H9 (cell line): ENCODE measurements around the gene POLA1. TPM values are rescaled to one million over a fixed set of nuclear protein-coding genes. Genes with fewer than 3 reads are reported as not detected.
A peak's percentile ranks its signal among the peaks of the same experiment; 100 is the strongest.

Experiments
- DNase-seq: peaks from one replicate; pipeline ENCODE4 v3.0.0-alpha.2; 2017
- H2AFZ ChIP-seq: one replicate; pipeline ENCODE4 v1.6.1; 2013; ENCODE audit warnings: mild to moderate bottlenecking, low read length, control low read depth, moderate library complexity
- H2AK5ac ChIP-seq: 2 replicates; pipeline ENCODE4 v1.6.1; 2013; ENCODE audit warnings: low read length, control low read depth, mixed read lengths; ENCODE audit not compliant: insufficient read length
- H2BK120ac ChIP-seq: one replicate; pipeline ENCODE4 v1.6.1; 2013; ENCODE audit warnings: low read depth, mild to moderate bottlenecking, low read length, control low read depth, inconsistent platforms; ENCODE audit not compliant: poor library complexity, severe bottlenecking
- H2BK12ac ChIP-seq: 2 replicates; pipeline ENCODE4 v1.6.1; 2013; ENCODE audit warnings: low read length, control low read depth, mixed read lengths, low read depth; ENCODE audit not compliant: insufficient read length
- H2BK15ac ChIP-seq: 2 replicates; pipeline ENCODE4 v1.6.1; 2013; ENCODE audit warnings: low read depth, low read length, control low read depth
- H2BK20ac ChIP-seq: one replicate; pipeline ENCODE4 v1.6.1; 2013; ENCODE audit warnings: low read depth, mild to moderate bottlenecking, low read length, control low read depth, inconsistent platforms; ENCODE audit not compliant: poor library complexity, severe bottlenecking
- H2BK5ac ChIP-seq: 2 replicates; pipeline ENCODE4 v1.6.1; 2013; ENCODE audit warnings: low read length, control low read depth, mixed read lengths; ENCODE audit not compliant: insufficient read length
- H3K14ac ChIP-seq: 2 replicates; pipeline ENCODE4 v1.6.1; 2013; ENCODE audit warnings: low read length, control low read depth; ENCODE audit not compliant: insufficient read depth
- H3K18ac ChIP-seq: 2 replicates; pipeline ENCODE4 v1.6.1; 2013; ENCODE audit warnings: low read depth, mild to moderate bottlenecking, mixed read lengths, low read length, control low read depth; ENCODE audit not compliant: insufficient read length
- H3K23ac ChIP-seq: 2 replicates; pipeline ENCODE4 v1.6.1; 2013; ENCODE audit warnings: low read length, control low read depth, mixed read lengths, low read depth; ENCODE audit not compliant: insufficient read length
- H3K23me2 ChIP-seq: 2 replicates; pipeline ENCODE4 v1.6.1; 2013; ENCODE audit warnings: low read depth, mild to moderate bottlenecking, mixed read lengths, low read length, control low read depth; ENCODE audit not compliant: insufficient read length, poor library complexity, severe bottlenecking
- H3K27ac ChIP-seq: 2 replicates; pipeline ENCODE4 v1.5.1; 2013; ENCODE audit warnings: low read length, control low read depth, mixed read lengths, low read depth; ENCODE audit not compliant: insufficient read length
- H3K27me3 ChIP-seq: 2 replicates; pipeline ENCODE4 v1.6.1; 2013; ENCODE audit warnings: low read length, control low read depth, inconsistent platforms; ENCODE audit not compliant: insufficient read depth
- H3K4ac ChIP-seq: 2 replicates; pipeline ENCODE4 v1.6.1; 2013; ENCODE audit warnings: low read depth, mild to moderate bottlenecking, control low read depth, inconsistent platforms, low read length, moderate library complexity
- H3K4me1 ChIP-seq: 2 replicates; pipeline ENCODE4 v1.6.1; 2013; ENCODE audit warnings: low read length, control low read depth, inconsistent platforms; ENCODE audit not compliant: insufficient read depth
- H3K4me2 ChIP-seq: 2 replicates; pipeline ENCODE4 v1.6.1; 2013; ENCODE audit warnings: low read length, control low read depth, mixed read lengths; ENCODE audit not compliant: insufficient read length, insufficient read depth
- H3K56ac ChIP-seq: 2 replicates; pipeline ENCODE4 v1.6.1; 2013; ENCODE audit warnings: low read depth, mild to moderate bottlenecking, mixed read lengths, low read length, control low read depth; ENCODE audit not compliant: insufficient read length
- H3K79me1 ChIP-seq: 2 replicates; pipeline ENCODE4 v1.6.1; 2013; ENCODE audit warnings: low read depth, mild to moderate bottlenecking, moderate library complexity, low read length, control low read depth, inconsistent platforms; ENCODE audit not compliant: insufficient read depth, poor library complexity, severe bottlenecking
- H3K79me2 ChIP-seq: 2 replicates; pipeline ENCODE4 v1.6.1; 2013; ENCODE audit warnings: low read length, control low read depth, inconsistent platforms; ENCODE audit not compliant: insufficient read depth
- H3K9ac ChIP-seq: 2 replicates; pipeline ENCODE4 v1.6.1; 2013; ENCODE audit warnings: low read length, control low read depth, mixed read lengths; ENCODE audit not compliant: insufficient read length; ENCODE audit errors: extremely low read depth
- H3K9me3 ChIP-seq: one replicate; pipeline ENCODE4 v1.6.1; 2013; ENCODE audit warnings: low read depth, low read length, inconsistent platforms; ENCODE audit not compliant: control insufficient read depth
- H3T11ph ChIP-seq: one replicate; pipeline ENCODE4 v1.6.1; 2013; ENCODE audit warnings: mild to moderate bottlenecking, low read length, control low read depth, inconsistent platforms
- H4K20me1 ChIP-seq: one replicate; pipeline ENCODE4 v1.6.1; 2013; ENCODE audit not compliant: control insufficient read depth, insufficient read length, insufficient read depth
- H4K5ac ChIP-seq: 2 replicates; pipeline ENCODE4 v1.6.1; 2013; ENCODE audit warnings: low read depth, mild to moderate bottlenecking, mixed read lengths, low read length, control low read depth; ENCODE audit not compliant: insufficient read length
- H4K8ac ChIP-seq: replicated peaks from 2 replicates; pipeline ENCODE4 v1.6.1; 2013; ENCODE audit warnings: low read length, control low read depth, mixed read lengths, low read depth; ENCODE audit not compliant: insufficient read length
- H4K91ac ChIP-seq: 2 replicates; pipeline ENCODE4 v1.6.1; 2013; ENCODE audit warnings: low read depth, mild to moderate bottlenecking, moderate library complexity, mixed read lengths, low read length, control low read depth; ENCODE audit not compliant: insufficient read length
- H3K27ac Mint-ChIP-seq, 3 experiments: 2 replicates in 2 of 3; 3 replicates in 1 of 3; pipeline ENCODE4 v1.8.0; 2020 to 2021; ENCODE audit warnings: mixed read lengths in 3 of 3, mild to moderate bottlenecking in 1 of 3, moderate library complexity in 1 of 3
- H3K27me3 Mint-ChIP-seq: 2 replicates; pipeline ENCODE4 v1.8.0; 2021; ENCODE audit warnings: low read depth, mild to moderate bottlenecking, moderate library complexity, mixed read lengths
- H3K36me3 Mint-ChIP-seq, 3 experiments: 2 replicates in 2 of 3; 3 replicates in 1 of 3; pipeline ENCODE4 v1.8.0; 2020 to 2021; ENCODE audit warnings: low read depth in 3 of 3, mixed read lengths in 3 of 3; ENCODE audit not compliant: insufficient read depth in 1 of 3
- H3K4me1 Mint-ChIP-seq, 2 experiments: 2 replicates each; pipeline ENCODE4 v1.8.0; 2020; ENCODE audit warnings: mixed read lengths in 2 of 2
- H3K4me3 Mint-ChIP-seq, 2 experiments: 2 replicates in 1 of 2; 3 replicates in 1 of 2; pipeline ENCODE4 v1.8.0; 2020 to 2021; ENCODE audit warnings: mild to moderate bottlenecking in 2 of 2, mixed read lengths in 2 of 2, moderate library complexity in 1 of 2
- H3K9me3 Mint-ChIP-seq, 2 experiments: 2 replicates in 1 of 2; 3 replicates in 1 of 2; pipeline ENCODE4 v1.8.0; 2020; ENCODE audit warnings: mild to moderate bottlenecking in 2 of 2, mixed read lengths in 2 of 2, moderate library complexity in 1 of 2
- CTCF ChIP-seq: fragments of 200-600 bp; sonication (generic); conservative IDR thresholded peaks from 3 replicates; pipeline ENCODE4 v1.8.0; 2021; ENCODE audit warnings: antibody characterized with exemption, mild to moderate bottlenecking
- WGBS: extraction: QIAGEN DNeasy Blood & Tissue Kit; methylation state at CpG from one replicate; pipeline ENCODE4 v1.1.7; 2013; ENCODE audit warnings: missing lambda C conversion rate, low lambda C conversion rate, mixed read lengths; ENCODE audit not compliant: insufficient read length; ENCODE audit errors: extremely low coverage; 5-methylcytosine and 5-hydroxymethylcytosine counted together
- total RNA-seq: library from RNA; stranded (reverse); gene quantifications from 2 replicates; pipeline ENCODE4 v1.2.1, GENCODE V29; 2021

Gene POLA1
- total RNA-seq, 1 experiment from 2014 or later = 60.2 TPM

GRCh38 chrX:24993879-24994278 lies 300.2 kb downstream of the POLA1 start:
- no peak overlapping the region for H3K14ac ChIP-seq
- no peak overlapping the region for H3K23ac ChIP-seq
- no peak overlapping the region for H3K27ac ChIP-seq
- H2BK5ac ChIP-seq = no peak overlapping the region
- no peak overlapping the region for H3K18ac ChIP-seq
- no peak for TF ChIP-seq CTCF
- no peak overlapping the region for H3K56ac ChIP-seq
- H3T11ph ChIP-seq = no peak overlapping the region
- peaks cover 8% of the 10 kb centered on the region; the same call in 1 of the 2 replicates for H3K4me1 ChIP-seq
- Mint-ChIP-seq H3K4me3 (no peak overlapping the region), H3K36me3 (peaks cover 0 to 8% (median 0%) of the 10 kb centered on the region in 3 experiments; a peak in 4 of 7 replicates), H3K27me3 (peaks cover 38% of the 10 kb centered on the region), H3K27ac (peak overlapping the region; percentile 17 to 93 (median 41); a peak in 3 of 7 replicates), H3K4me1 (peaks cover 76 to 85% of the 10 kb centered on the region in 2 experiments), H3K9me3 (no peaks in the 10 kb centered on the region)
- H3K9ac ChIP-seq = no peak overlapping the region
- no peak overlapping the region for H2BK15ac ChIP-seq
- no peak overlapping the region for H2BK12ac ChIP-seq
- no peaks in the 10 kb centered on the region for H3K9me3 ChIP-seq
- no peak overlapping the region for H4K8ac ChIP-seq
- no peak overlapping the region for H4K5ac ChIP-seq
- H2AFZ ChIP-seq = no peak overlapping the region
- no peak overlapping the region for H2BK120ac ChIP-seq
- H3K4me2 ChIP-seq = no peak overlapping the region
- WGBS = no CpG with 5 or more reads among the region's 8 CpGs
- H2BK20ac ChIP-seq = no peak overlapping the region
- H3K79me1 ChIP-seq = no peaks in the 10 kb centered on the region
- H3K79me2 ChIP-seq = no peaks in the 10 kb centered on the region
- DNase-seq = no peak
- H3K27me3 ChIP-seq = no peaks in the 10 kb centered on the region; the same call in 1 of the 2 replicates
- H3K23me2 ChIP-seq = no peaks in the 10 kb centered on the region
- H4K91ac ChIP-seq = no peak overlapping the region
- no peaks in the 10 kb centered on the region for H4K20me1 ChIP-seq
- H2AK5ac ChIP-seq = no peak overlapping the region
- H3K4ac ChIP-seq = no peak overlapping the region
